Natural killer cell (primary cell): ENCODE data around the gene UBAP1L. TPM values are rescaled to one million over a fixed set of nuclear protein-coding genes. Genes with fewer than 3 reads are reported as not detected.

ENCODE experiments used
- ATAC-seq, 3 donors: fragments of 150-1000 bp in 2 of 3; fragments of 200-7000 bp in 1 of 3; cut with Tn5 transposase; 1 replicate in 1 of 3; 2 replicates in 2 of 3; pipeline ENCODE4 v1.10.0; 2021; ENCODE audit warnings: mild to moderate bottlenecking in 2 of 3, moderate library complexity in 2 of 3
- DNase-seq, 2 donors: peaks; one replicate each; pipeline versions ENCODE4 v3.0.0 to v3.0.0-alpha.2; 2013 to 2021; ENCODE audit warnings: mixed read lengths in 1 of 2
- H3K27ac ChIP-seq: one replicate; pipeline ENCODE4 v1.5.1; 2013; ENCODE audit warnings: mild to moderate bottlenecking, low read length
- H3K27me3 ChIP-seq: one replicate; pipeline ENCODE4 v1.6.1; 2013; ENCODE audit warnings: low read length; ENCODE audit not compliant: control insufficient read depth, insufficient read depth
- H3K36me3 ChIP-seq: one replicate; pipeline ENCODE4 v1.6.1; 2013; ENCODE audit warnings: low read length; ENCODE audit not compliant: control insufficient read depth, insufficient read depth
- H3K4me1 ChIP-seq: one replicate; pipeline ENCODE4 v1.6.1; 2013; ENCODE audit warnings: low read length; ENCODE audit not compliant: control insufficient read depth, insufficient read depth
- H3K4me3 ChIP-seq: one replicate; pipeline ENCODE4 v1.5.1; 2013; ENCODE audit warnings: low read length
- H3K9me3 ChIP-seq: one replicate; pipeline ENCODE4 v1.6.1; 2013; ENCODE audit warnings: low read length; ENCODE audit not compliant: control insufficient read depth, insufficient read depth
- H3K27ac Mint-ChIP-seq, 2 donors: one replicate each; pipeline ENCODE4 v1.8.0; 2022; ENCODE audit warnings: mild to moderate bottlenecking in 2 of 2, mixed read lengths in 2 of 2, moderate library complexity in 1 of 2
- H3K27me3 Mint-ChIP-seq, 2 donors: one replicate each; pipeline ENCODE4 v1.8.0; 2022; ENCODE audit warnings: low read depth in 2 of 2, mixed read lengths in 2 of 2
- H3K36me3 Mint-ChIP-seq: one replicate; pipeline ENCODE4 v1.8.0; 2022; ENCODE audit warnings: mixed read lengths
- H3K4me1 Mint-ChIP-seq, 2 donors: one replicate each; pipeline ENCODE4 v1.8.0; 2022; ENCODE audit warnings: mixed read lengths in 2 of 2
- H3K4me3 Mint-ChIP-seq: one replicate; pipeline ENCODE4 v1.8.0; 2022; ENCODE audit warnings: mild to moderate bottlenecking, moderate library complexity, mixed read lengths
- H3K9me3 Mint-ChIP-seq, 2 donors: one replicate each; pipeline ENCODE4 v1.8.0; 2022; ENCODE audit warnings: mixed read lengths in 2 of 2
- WGBS: methylation state at CpG from one replicate; pipeline ENCODE4 v1.1.7; 2013; ENCODE audit warnings: missing lambda C conversion rate; ENCODE audit not compliant: insufficient coverage; 5-methylcytosine and 5-hydroxymethylcytosine counted together
- intact Hi-C: fragments of 100-400 bp; cut with micrococcal nuclease; formaldehyde crosslinking; loops from one replicate; pipeline ENCODE4 v1.14.2; 2022
- total RNA-seq, 4 donors: library from RNA; stranded (reverse); fragments of 120-200 nt in 1 of 4; gene quantifications; one replicate each; pipeline versions ENCODE4 v1.2.3 to v1.2.4, GENCODE V29; 2013 to 2022
- TF ChIP-seq, protein P1 (sequence below): fragments of 200-600 bp; IDR thresholded peaks from one replicate; pipeline ENCODE4 v1.8.0; 2022; ENCODE audit warnings: antibody characterized with exemption

The UBAP1L gene
- total RNA-seq, 3 donors from 2014 or later (not counting 1 experiment from before 2014, with no cell fraction given) = 4.3 to 8.0 (median 7.5) TPM

DNA sequence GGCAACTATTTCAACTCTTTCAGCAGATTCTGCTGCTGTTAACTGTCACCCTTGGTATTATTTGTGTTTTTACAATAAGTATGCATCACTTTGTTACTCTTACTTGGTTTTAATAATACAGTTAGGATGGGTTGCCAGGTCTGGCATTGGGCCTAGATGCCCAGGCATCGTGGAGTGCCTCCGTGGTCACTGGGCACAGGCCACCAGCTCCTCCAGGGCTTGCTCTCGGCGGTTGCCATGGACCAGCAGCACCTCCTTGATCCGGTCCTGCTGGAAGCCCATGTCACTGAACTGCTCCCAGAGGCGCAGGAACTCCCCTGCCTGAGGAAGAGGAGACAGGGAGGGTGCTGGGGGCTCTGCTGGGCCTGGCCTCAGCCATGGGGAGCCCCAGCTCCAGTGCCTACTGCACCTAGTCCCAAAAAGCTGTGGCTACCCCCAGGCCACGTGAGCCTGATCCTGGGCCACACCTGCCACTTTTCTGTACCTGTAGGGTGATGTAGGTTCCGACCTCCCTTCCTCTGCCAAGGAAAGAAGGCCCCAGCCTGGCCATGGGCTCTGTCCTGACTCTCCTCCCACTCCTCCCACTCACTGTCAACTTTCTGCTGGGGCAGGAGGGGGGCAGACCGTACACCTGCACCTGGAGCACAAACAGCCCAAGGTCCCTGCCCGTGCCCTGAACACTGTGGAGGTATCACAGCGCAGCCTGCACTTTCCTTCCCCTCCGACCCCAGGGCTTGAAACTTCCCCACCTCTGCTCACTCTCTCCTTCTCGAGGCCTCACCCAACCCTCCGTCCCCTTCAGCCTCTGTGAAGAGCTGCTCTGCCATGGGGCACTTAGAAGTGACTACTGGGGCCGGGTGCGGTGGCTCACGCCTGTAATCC is 21.8 kb downstream of the UBAP1L start:
- H3K27me3 Mint-ChIP-seq = no peaks in the 10 kb centered on the region
- Histone ChIP-seq H3K36me3 (peaks cover 6% of the 10 kb centered on the region), H3K27ac (no peak overlapping the region), H3K9me3 (no peaks in the 10 kb centered on the region), H3K4me3 (no peak overlapping the region), H3K4me1 (no peaks in the 10 kb centered on the region), H3K27me3 (no peaks in the 10 kb centered on the region)
- no peaks in the 10 kb centered on the region for H3K9me3 Mint-ChIP-seq
- no peak overlapping the region for H3K27ac Mint-ChIP-seq
- peaks cover 0 to 3% of the 10 kb centered on the region in 2 donors for H3K4me1 Mint-ChIP-seq
- TF ChIP-seq, protein P1, sequence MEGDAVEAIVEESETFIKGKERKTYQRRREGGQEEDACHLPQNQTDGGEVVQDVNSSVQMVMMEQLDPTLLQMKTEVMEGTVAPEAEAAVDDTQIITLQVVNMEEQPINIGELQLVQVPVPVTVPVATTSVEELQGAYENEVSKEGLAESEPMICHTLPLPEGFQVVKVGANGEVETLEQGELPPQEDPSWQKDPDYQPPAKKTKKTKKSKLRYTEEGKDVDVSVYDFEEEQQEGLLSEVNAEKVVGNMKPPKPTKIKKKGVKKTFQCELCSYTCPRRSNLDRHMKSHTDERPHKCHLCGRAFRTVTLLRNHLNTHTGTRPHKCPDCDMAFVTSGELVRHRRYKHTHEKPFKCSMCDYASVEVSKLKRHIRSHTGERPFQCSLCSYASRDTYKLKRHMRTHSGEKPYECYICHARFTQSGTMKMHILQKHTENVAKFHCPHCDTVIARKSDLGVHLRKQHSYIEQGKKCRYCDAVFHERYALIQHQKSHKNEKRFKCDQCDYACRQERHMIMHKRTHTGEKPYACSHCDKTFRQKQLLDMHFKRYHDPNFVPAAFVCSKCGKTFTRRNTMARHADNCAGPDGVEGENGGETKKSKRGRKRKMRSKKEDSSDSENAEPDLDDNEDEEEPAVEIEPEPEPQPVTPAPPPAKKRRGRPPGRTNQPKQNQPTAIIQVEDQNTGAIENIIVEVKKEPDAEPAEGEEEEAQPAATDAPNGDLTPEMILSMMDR = no peak
- intact Hi-C loops = no loop called here
- no peak overlapping the region for H3K4me3 Mint-ChIP-seq
- 95% methylated on average over 17 of the region's 17 CpGs for WGBS
- no peak for DNase-seq
- H3K36me3 Mint-ChIP-seq = no peaks in the 10 kb centered on the region
- no peak for ATAC-seq

- H3K4me1 Mint-ChIP-seq = no peaks in the 10 kb centered on the region
- H3K27ac Mint-ChIP-seq = no peak overlapping the region
- H3K27me3 Mint-ChIP-seq = no peaks in the 10 kb centered on the region
- ATAC-seq (no peak), DNase-seq (no peak)
- 94% methylated on average over 12 of the region's 12 CpGs for WGBS
- intact Hi-C loops = no loop called here
- no peak overlapping the region for H3K27ac ChIP-seq
- no peaks in the 10 kb centered on the region for H3K36me3 Mint-ChIP-seq
- no peaks in the 10 kb centered on the region for H3K36me3 ChIP-seq
- TF ChIP-seq, protein P1 = no peak
- H3K27me3 ChIP-seq = no peaks in the 10 kb centered on the region
- H3K4me3 ChIP-seq = no peak overlapping the region
- H3K4me1 ChIP-seq = no peaks in the 10 kb centered on the region
- H3K9me3 Mint-ChIP-seq = no peaks in the 10 kb centered on the region
- H3K4me3 Mint-ChIP-seq = no peak overlapping the region
- H3K9me3 ChIP-seq = no peaks in the 10 kb centered on the region
These were observed 22.8 kb downstream of the UBAP1L start for GRCh38 chr15:65091946-65092770.

GRCh38 chr15:65089206-65089824 is 25.7 kb downstream of the UBAP1L start:
- TF ChIP-seq, protein P1 = no peak
- Mint-ChIP-seq H3K27me3 (peaks cover 3 to 5% of the 10 kb centered on the region in 2 donors), H3K4me1 (peaks cover 0 to 10% of the 10 kb centered on the region in 2 donors), H3K36me3 (no peaks in the 10 kb centered on the region), H3K27ac (no peak overlapping the region), H3K4me3 (no peak overlapping the region), H3K9me3 (no peaks in the 10 kb centered on the region)
- Histone ChIP-seq H3K27me3 (peaks cover 2% of the 10 kb centered on the region), H3K4me1 (no peaks in the 10 kb centered on the region), H3K9me3 (no peaks in the 10 kb centered on the region), H3K36me3 (no peaks in the 10 kb centered on the region), H3K4me3 (no peak overlapping the region), H3K27ac (no peak overlapping the region)
- intact Hi-C loops = no loop called here
- DNase-seq (no peak), ATAC-seq (no peak)
- 97% methylated on average over 4 of the region's 5 CpGs for WGBS
